K562 (cell line): ENCODE measurements around the gene HEXIM2. TPM values are rescaled to one million over a fixed set of nuclear protein-coding genes. Genes with fewer than 3 reads are reported as not detected.

Experiments used
- ATAC-seq: fragments of 200-7000 bp; cut with Tn5 transposase; 3 replicates; pipeline ENCODE4 v1.9.1; 2020; ENCODE audit warnings: moderate library complexity
- BruUV-seq: library from RNA; stranded (reverse); fragments of 400-500 nt; replicated peaks from 2 replicates; lab custom pipeline; 2021; lab: Mats Ljungman, UMichigan
- CTCF ChIA-PET: fragments of 300-600 bp; formaldehyde crosslinking; extraction: SDS; loops from one replicate; lab custom pipeline; 2021; ENCODE audit warnings: low intra/inter-chr PET ratio; lab: Yijun Ruan, JAX
- POLR2A ChIA-PET: fragments of 300-600, 350-650 bp; sonication (Branson Sonifier 250); formaldehyde crosslinking; extraction: SDS; loops from one replicate; lab custom pipeline; 2021; ENCODE audit warnings: antibody characterized with exemption, inconsistent platforms; lab: Yijun Ruan, JAX
- DNase-seq, 4 experiments: peaks; one replicate each; pipeline versions ENCODE4 v3.0.0 to v3.0.0-alpha.2; 2011 to 2018; ENCODE audit warnings: low spot score in 3 of 4, mixed read lengths in 3 of 4; ENCODE audit errors: extremely low read depth in 1 of 4
- FAIRE-seq: peaks from 2 replicates; lab custom pipeline; 2011; peaks lifted over from hg19 to GRCh38; lab: Jason Lieb, UNC
- H2AFZ ChIP-seq: 2 replicates; pipeline ENCODE4 v1.6.0; 2011; ENCODE audit warnings: low read depth, low read length, control low read depth, inconsistent platforms
- H3K27ac ChIP-seq: fragments of 200-600 bp; 3 replicates; pipeline ENCODE4 v1.8.0; 2011; ENCODE audit warnings: low read depth, mild to moderate bottlenecking, control low read depth, inconsistent platforms, low read length, moderate library complexity, mixed read lengths; ENCODE audit errors: extremely low read depth
- H3K27me3 ChIP-seq, 2 experiments: fragments of 300-600 bp in 1 of 2; 2 replicates in 1 of 2; 3 replicates in 1 of 2; pipeline versions ENCODE4 v1.6.0 to v1.8.0; 2011; ENCODE audit warnings: inconsistent platforms in 2 of 2, low read length in 2 of 2, mild to moderate bottlenecking in 1 of 2, mixed read lengths in 1 of 2, moderate library complexity in 1 of 2; ENCODE audit not compliant: control insufficient read depth in 2 of 2, insufficient read depth in 2 of 2
- H3K36me3 ChIP-seq: fragments of 300-600 bp; 3 replicates; pipeline ENCODE4 v1.8.0; 2011; ENCODE audit warnings: mild to moderate bottlenecking, low read length, inconsistent platforms; ENCODE audit not compliant: control insufficient read depth, insufficient read depth
- H3K4me1 ChIP-seq, 2 experiments: fragments of 200-600 bp in 1 of 2; replicated peaks in 1 of 2; 2 replicates in 1 of 2; 3 replicates in 1 of 2; pipeline versions ENCODE4 v1.5.1 to v1.8.0; 2011; ENCODE audit warnings: inconsistent platforms in 2 of 2, low read length in 2 of 2, mild to moderate bottlenecking in 1 of 2, mixed read lengths in 1 of 2, moderate library complexity in 1 of 2; ENCODE audit not compliant: control insufficient read depth in 2 of 2, insufficient read depth in 2 of 2
- H3K4me2 ChIP-seq: 2 replicates; pipeline ENCODE4 v1.6.1; 2011; ENCODE audit warnings: low read length, control low read depth, inconsistent platforms, mixed read lengths; ENCODE audit not compliant: insufficient read depth
- H3K4me3 ChIP-seq: fragments of 200-600 bp; sonication (generic), shearing (Covaris generic); 2 replicates; pipeline ENCODE4 v1.5.1; 2016; ENCODE audit warnings: control low read depth, inconsistent platforms
- H3K79me2 ChIP-seq: fragments of 200-600 bp; 3 replicates; pipeline ENCODE4 v1.8.0; 2011; ENCODE audit warnings: low read length, inconsistent platforms; ENCODE audit not compliant: control insufficient read depth, insufficient read depth
- H3K9ac ChIP-seq, 2 experiments: 2 replicates each; pipeline versions ENCODE4 v1.6.0 to v1.6.1; 2011; ENCODE audit warnings: low read depth in 2 of 2, low read length in 2 of 2, control low read depth in 1 of 2, inconsistent platforms in 1 of 2, mild to moderate bottlenecking in 1 of 2, mixed read lengths in 1 of 2; ENCODE audit not compliant: insufficient read depth in 1 of 2
- H3K9me1 ChIP-seq: one replicate; pipeline ENCODE4 v1.6.0; 2011; ENCODE audit warnings: inconsistent platforms, mild to moderate bottlenecking, low read length, moderate library complexity; ENCODE audit not compliant: control insufficient read depth, insufficient read depth
- H3K9me3 ChIP-seq: replicated peaks from 2 replicates; pipeline ENCODE4 v1.5.1; 2011; ENCODE audit warnings: low read depth, low read length, inconsistent platforms; ENCODE audit not compliant: control insufficient read depth, insufficient read depth
- H4K20me1 ChIP-seq: replicated peaks from 2 replicates; pipeline ENCODE4 v1.6.1; 2011; ENCODE audit warnings: low read length, inconsistent platforms, mixed read lengths; ENCODE audit not compliant: control insufficient read depth, insufficient read depth
- BHLHE40 ChIP-seq: IDR thresholded peaks from 2 replicates; pipeline ENCODE4 v1.6.1; 2011; ENCODE audit warnings: low read length, improper control_type of control experiment
- CBFA2T2 ChIP-seq: fragments of 450-650 bp; conservative IDR thresholded peaks from 2 replicates; pipeline ENCODE4 v1.6.1; 2017; ENCODE audit warnings: mild to moderate bottlenecking
- CBFB ChIP-seq: sonication (generic); formaldehyde crosslinking; IDR thresholded peaks from 2 replicates; pipeline ENCODE4 v1.4.0; 2020; ENCODE audit warnings: mild to moderate bottlenecking, missing genetic modification reagents
- HDAC1 ChIP-seq, 2 experiments: fragments of 450-650 bp; IDR thresholded peaks; 2 replicates each; pipeline ENCODE4 v1.6.1; 2016 to 2017; ENCODE audit warnings: inconsistent platforms in 1 of 2, mild to moderate bottlenecking in 1 of 2, moderate library complexity in 1 of 2
- ZFX ChIP-seq: sonication (generic); formaldehyde crosslinking; IDR thresholded peaks from 2 replicates; pipeline ENCODE4 v1.8.0; 2022; ENCODE audit warnings: mild to moderate bottlenecking, missing genetic modification reagents, moderate library complexity
- WGBS: fragments of 100-300 bp; shearing (Covaris generic); methylation state at CpG from one replicate; pipeline ENCODE4 v1.1.6; 2016; ENCODE audit warnings: low coverage, mixed read lengths; ENCODE audit not compliant: insufficient coverage; ENCODE audit errors: missing lambda C conversion rate; 5-methylcytosine and 5-hydroxymethylcytosine counted together
- in situ Hi-C: fragments of 300-500 bp; cut with MboI; formaldehyde crosslinking; loops from 4 replicates; pipeline ENCODE4 v1.15.0; 2018; ENCODE audit warnings: inconsistent platforms, mixed read lengths
- intact Hi-C: fragments of 100-400 bp; cut with micrococcal nuclease; formaldehyde crosslinking; loops from 2 replicates; pipeline ENCODE4 v1.14.2; 2022
- polyA plus RNA-seq, 8 experiments: library from polyadenylated mRNA; depleted of rRNA in 4 of 8; stranded (reverse) in 5 of 8; unstranded in 3 of 8; fragments of >200 nt; fragmentation: Nextera tagmentation in 2 of 8; fragmentation: Illumina TruSeq in 1 of 8; extraction: Ambion mirVana in 2 of 8; extraction: Trizol in 1 of 8; gene quantifications; 2 replicates each; pipeline versions ENCODE4 v1.2.1 to v1.2.3, GENCODE V29; 2011 to 2014; ENCODE audit warnings: inconsistent platforms in 1 of 8, missing spikeins in 1 of 8
- total RNA-seq, 7 experiments: library from RNA; depleted of rRNA in 6 of 7; stranded (reverse); fragments of >200 nt in 6 of 7; fragmentation: Illumina TruSeq in 2 of 7; extraction: Trizol in 2 of 7; gene quantifications; 2 replicates each; pipeline versions ENCODE4 v1.2.1 to v1.2.3, GENCODE V29; 2011 to 2021; ENCODE audit warnings: low replicate concordance in 1 of 7
- TF ChIP-seq, protein P1 (sequence below): sonication (generic); formaldehyde crosslinking; IDR thresholded peaks from 2 replicates; pipeline ENCODE4 v1.8.1; 2023; ENCODE audit warnings: mild to moderate bottlenecking, missing genetic modification reagents
- TF ChIP-seq, protein P2 (sequence below): sonication (generic); formaldehyde crosslinking; IDR thresholded peaks from 2 replicates; pipeline ENCODE4 v1.8.0; 2022; ENCODE audit warnings: missing genetic modification reagents, mild to moderate bottlenecking, moderate library complexity, borderline replicate concordance

HEXIM2 gene
- total and polyA plus RNA-seq, 9 of the 15 experiments (the other 6 are each of a cell fraction or from before 2014, with no cell fraction given): 0.69 to 3.4 (median 1.1) TPM; not detected in 2

DNA sequence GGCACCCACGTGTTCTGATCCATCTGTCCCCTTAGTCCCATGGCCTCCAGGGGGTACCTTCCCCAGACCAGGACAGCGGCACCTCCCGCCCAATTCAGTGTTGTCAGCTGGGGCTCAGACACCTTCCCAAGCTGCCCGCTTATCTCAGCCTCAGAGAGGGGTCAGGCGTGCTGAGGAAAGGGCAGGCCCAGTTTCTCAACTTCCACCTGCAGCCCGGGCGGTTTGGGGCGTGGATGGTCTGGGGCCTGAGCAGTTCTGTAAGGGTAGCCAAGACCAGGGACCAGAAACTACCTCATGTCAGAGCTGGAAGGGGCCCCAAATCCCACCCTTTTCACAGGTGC, 34.5 kb upstream of the HEXIM2 start:
- WGBS: 46% methylated on average over 8 of the region's 8 CpGs
- no peaks in the 10 kb centered on the region for H3K36me3 ChIP-seq
- H3K4me2 ChIP-seq: no peak overlapping the region
- BruUV-seq: no TSS peak
- H3K9ac ChIP-seq: peak overlapping the region in 1 of 2 experiments; percentile 80; a peak in 3 of 4 replicates
- peaks cover 6% of the 10 kb centered on the region; the same call in 1 of the 2 replicates for H4K20me1 ChIP-seq
- FAIRE-seq (no peak), ATAC-seq (no peak), DNase-seq (peak in 1 of 4 experiments; percentile 41)
- no peak overlapping the region; the same call in 2 of the 3 replicates for H3K27ac ChIP-seq
- no peaks in the 10 kb centered on the region for H3K27me3 ChIP-seq
- in situ Hi-C loops: no loop called here
- H3K9me3 ChIP-seq: no peaks in the 10 kb centered on the region
- H3K4me3 ChIP-seq: no peak overlapping the region
- peak overlapping the region; percentile 10 for H2AFZ ChIP-seq
- ChIA-PET POLR2A (interaction anchor here (0.6 to 5.2 kb wide), 5 partner anchors 19 to 751 kb away, joined by 3 to 48 read pairs (median 3); partner anchors contain the start of gene HEXIM1), CTCF (no interaction called here)
- H3K4me1 ChIP-seq: peaks cover 45 to 60% of the 10 kb centered on the region in 2 experiments
- intact Hi-C loops: loop anchor here (10.0 kb wide), 1 partner anchor 112 kb away; no protein-coding TSS in a partner anchor
- H3K9me1 ChIP-seq: no peaks in the 10 kb centered on the region
- H3K79me2 ChIP-seq: no peaks in the 10 kb centered on the region; the same call in 2 of the 3 replicates
- TF ChIP-seq, protein P1, sequence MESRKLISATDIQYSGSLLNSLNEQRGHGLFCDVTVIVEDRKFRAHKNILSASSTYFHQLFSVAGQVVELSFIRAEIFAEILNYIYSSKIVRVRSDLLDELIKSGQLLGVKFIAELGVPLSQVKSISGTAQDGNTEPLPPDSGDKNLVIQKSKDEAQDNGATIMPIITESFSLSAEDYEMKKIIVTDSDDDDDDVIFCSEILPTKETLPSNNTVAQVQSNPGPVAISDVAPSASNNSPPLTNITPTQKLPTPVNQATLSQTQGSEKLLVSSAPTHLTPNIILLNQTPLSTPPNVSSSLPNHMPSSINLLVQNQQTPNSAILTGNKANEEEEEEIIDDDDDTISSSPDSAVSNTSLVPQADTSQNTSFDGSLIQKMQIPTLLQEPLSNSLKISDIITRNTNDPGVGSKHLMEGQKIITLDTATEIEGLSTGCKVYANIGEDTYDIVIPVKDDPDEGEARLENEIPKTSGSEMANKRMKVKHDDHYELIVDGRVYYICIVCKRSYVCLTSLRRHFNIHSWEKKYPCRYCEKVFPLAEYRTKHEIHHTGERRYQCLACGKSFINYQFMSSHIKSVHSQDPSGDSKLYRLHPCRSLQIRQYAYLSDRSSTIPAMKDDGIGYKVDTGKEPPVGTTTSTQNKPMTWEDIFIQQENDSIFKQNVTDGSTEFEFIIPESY: peak; percentile 53; the same call in 1 of the 2 replicates
- TF ChIP-seq, protein P2, sequence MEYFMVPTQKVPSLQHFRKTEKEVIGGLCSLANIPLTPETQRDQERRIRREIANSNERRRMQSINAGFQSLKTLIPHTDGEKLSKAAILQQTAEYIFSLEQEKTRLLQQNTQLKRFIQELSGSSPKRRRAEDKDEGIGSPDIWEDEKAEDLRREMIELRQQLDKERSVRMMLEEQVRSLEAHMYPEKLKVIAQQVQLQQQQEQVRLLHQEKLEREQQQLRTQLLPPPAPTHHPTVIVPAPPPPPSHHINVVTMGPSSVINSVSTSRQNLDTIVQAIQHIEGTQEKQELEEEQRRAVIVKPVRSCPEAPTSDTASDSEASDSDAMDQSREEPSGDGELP (CRISPR knock-in tag): peak; percentile 69; the same call in 1 of the 2 replicates
- TF ChIP-seq CBFA2T2 (0 out of 2 replicates have a peak, but pooled peaks have one; percentile 13), CBFB (CRISPR knock-in tag) (no peak), BHLHE40 (peak; percentile 26; the same call in 1 of the 2 replicates), ZFX (CRISPR knock-in tag) (peak; percentile 32; the same call in 1 of the 2 replicates), HDAC1 (IDR thresholded peaks at IDR 0.05) (no peak)
